NT2/D1 (cell line): ENCODE data around the gene IL4R.

Source experiments
- SUZ12 ChIP-seq: IDR thresholded peaks from 2 replicates; pipeline ENCODE4 v1.6.1; 2011; ENCODE audit not compliant: insufficient read length, insufficient read depth; ENCODE audit errors: extremely low read depth
- ZNF274 ChIP-seq: IDR thresholded peaks from 2 replicates; pipeline ENCODE4 v1.6.1; 2011; ENCODE audit warnings: mild to moderate bottlenecking, low read depth, low read length

- TF ChIP-seq ZNF274: no peak
- no peak for TF ChIP-seq SUZ12
Measured at GRCh38 chr16:27287051-27287811, 26.5 kb upstream of the IL4R start.
